Astrocyte of the cerebellum (primary cell): ENCODE data around the gene RALGAPA1.
"Not testable (repeated sequence)": the region's sequence is repeated elsewhere in the genome, so short reads cannot be mapped to it uniquely, and the experiment has no call there.

Source experiments
- DNase-seq: peaks from one replicate; pipeline ENCODE4 v3.0.0-alpha.2; 2011; ENCODE audit warnings: low read depth
- H3K4me3 ChIP-seq: 2 replicates; pipeline ENCODE4 v1.5.1; 2011; ENCODE audit warnings: mild to moderate bottlenecking, low read depth, low read length, moderate library complexity
- CTCF ChIP-seq: IDR thresholded peaks from 2 replicates; pipeline ENCODE4 v1.5.1; 2012; ENCODE audit warnings: low read length, low read depth, moderate library complexity, mild to moderate bottlenecking; ENCODE audit errors: missing control alignments
- in situ Hi-C: cut with HindIII; loops from 2 replicates; pipeline ENCODE4 v1.10.0; 2017; ENCODE audit warnings: low sequenced_read_pairs

The RALGAPA1 gene

GRCh38 chr14:35695072-35695471 lies 114.0 kb downstream of the RALGAPA1 start:
- no peak overlapping the region for H3K4me3 ChIP-seq
- in situ Hi-C loops, result no loop called here
- no peak for DNase-seq
- no peak for TF ChIP-seq CTCF

GRCh38 chr14:35689000-35689460 lies 120.1 kb downstream of the RALGAPA1 start:
- no peak for TF ChIP-seq CTCF
- in situ Hi-C loops, result loop anchor here (10.0 kb wide), 1 partner anchor 254 kb away; no protein-coding TSS in a partner anchor
- no peak overlapping the region for H3K4me3 ChIP-seq
- DNase-seq, result no peak

DNA sequence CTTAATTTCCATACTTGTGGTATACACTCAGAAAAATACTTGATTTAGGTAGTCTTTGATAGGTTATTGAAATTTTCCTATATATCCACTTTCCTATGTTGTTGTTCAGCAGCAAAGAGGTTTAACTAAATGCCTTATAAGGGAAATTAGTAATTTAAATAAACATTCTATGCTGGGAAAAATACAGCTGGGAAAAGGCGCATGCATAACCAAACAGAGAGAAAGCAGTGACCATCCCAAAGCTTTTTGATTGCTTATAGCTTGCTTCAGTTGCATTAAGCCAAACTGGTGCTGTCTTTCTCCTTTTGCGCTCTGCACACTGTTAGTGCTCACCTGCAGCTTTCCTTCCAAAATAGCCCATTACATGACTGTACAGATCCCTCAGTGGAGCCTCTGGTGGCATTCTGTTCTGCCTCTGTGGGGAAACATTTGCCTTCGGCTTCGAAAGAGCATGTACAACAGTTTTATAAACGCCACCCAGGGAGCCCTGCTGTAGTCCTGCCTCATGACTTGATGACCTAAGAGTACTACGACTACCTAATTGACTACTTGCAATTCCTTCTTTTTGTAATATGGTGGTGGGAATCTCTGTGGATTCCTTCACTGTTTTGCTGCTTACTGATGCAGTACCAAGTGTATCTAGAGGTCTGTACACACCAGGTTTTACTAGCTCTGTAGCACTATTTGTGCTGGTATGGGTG lies 120.8 kb downstream of the RALGAPA1 start:
- no peak for TF ChIP-seq CTCF
- in situ Hi-C loops, result loop anchor here (10.0 kb wide), 1 partner anchor 253 kb away; no protein-coding TSS in a partner anchor
- no peak overlapping the region for H3K4me3 ChIP-seq
- DNase-seq, result no peak

- no peak overlapping the region for H3K4me3 ChIP-seq
- DNase-seq, result peak; percentile 34
- peak; percentile 88 for TF ChIP-seq CTCF
- in situ Hi-C loops, result loop anchor here (10.0 kb wide), 1 partner anchor 253 kb away; no protein-coding TSS in a partner anchor
Measured at GRCh38 chr14:35687335-35687939, 121.7 kb downstream of the RALGAPA1 start.

GRCh38 chr14:35683688-35684087 lies 125.4 kb downstream of the RALGAPA1 start:
- in situ Hi-C loops, result loop anchor here (10.0 kb wide), 1 partner anchor 249 kb away; no protein-coding TSS in a partner anchor
- DNase-seq, H3K4me3 ChIP-seq: not testable (repeated sequence)

DNA sequence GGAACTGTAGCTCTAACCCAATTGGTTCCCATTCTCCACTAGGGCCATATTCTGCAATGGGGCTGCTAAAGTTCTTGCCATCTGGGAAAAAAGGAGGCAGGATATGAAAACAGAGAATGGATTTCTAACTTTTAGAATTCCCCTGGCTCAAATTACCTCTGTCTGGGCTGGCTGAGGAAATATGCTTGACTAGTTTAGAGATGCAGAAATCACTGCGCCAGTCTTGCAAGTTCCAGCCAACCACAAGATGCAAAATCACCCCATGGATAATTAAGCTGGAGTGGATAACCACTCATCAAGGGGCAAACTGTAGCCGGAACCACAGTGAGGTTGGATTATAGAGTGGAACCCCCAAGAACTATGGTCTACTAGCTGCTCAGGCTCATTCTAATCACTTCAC lies 126.3 kb downstream of the RALGAPA1 start:
- no peak for TF ChIP-seq CTCF
- DNase-seq, result no peak
- H3K4me3 ChIP-seq, result no peak overlapping the region
- in situ Hi-C loops, result loop anchor here (10.0 kb wide), 1 partner anchor 248 kb away; no protein-coding TSS in a partner anchor
